Tibial artery (tissue), 4 donors: ENCODE data around the gene AKIRIN1.
A peak's percentile ranks its signal among the peaks of the same experiment; 100 is the strongest.

Experiments
- DNase-seq, 2 donors: peaks; one replicate each; pipeline ENCODE4 v3.0.0-alpha.2; 2019
- H3K27ac ChIP-seq, 2 donors: fragments of 200-600 bp; sonication (generic) in 1 of 2; 1 replicate in 1 of 2; 2 replicates in 1 of 2; pipeline ENCODE4 v1.5.1; 2018 to 2019; ENCODE audit warnings: mild to moderate bottlenecking in 1 of 2
- H3K27me3 ChIP-seq, 2 donors: fragments of 200-600 bp; sonication (generic) in 1 of 2; one replicate each; pipeline versions ENCODE4 v1.5.1 to v1.6.0; 2016 to 2019
- H3K36me3 ChIP-seq, 3 donors: fragments of 200-600 bp; sonication (generic) in 2 of 3; one replicate each; pipeline ENCODE4 v1.5.1; 2016 to 2019; ENCODE audit warnings: mild to moderate bottlenecking in 2 of 3
- H3K4me1 ChIP-seq, 4 donors: fragments of 200-600 bp; sonication (generic) in 2 of 4; 1 replicate in 3 of 4; 2 replicates in 1 of 4; pipeline ENCODE4 v1.5.1; 2016 to 2019
- H3K4me3 ChIP-seq, 2 donors: fragments of 200-600 bp; sonication (generic) in 1 of 2; 1 replicate in 1 of 2; 2 replicates in 1 of 2; pipeline ENCODE4 v1.5.1; 2018 to 2019; ENCODE audit warnings: mild to moderate bottlenecking in 2 of 2
- H3K9me3 ChIP-seq, 3 donors: fragments of 200-600 bp; sonication (generic) in 1 of 3; one replicate each; pipeline ENCODE4 v1.5.1; 2016 to 2019
- intact Hi-C: fragments of 100-400 bp; cut with DNase I; formaldehyde crosslinking; loops from one replicate; pipeline ENCODE4 v1.15.0; 2023; ENCODE audit warnings: low total_unique reads
- TF ChIP-seq, protein P1 (sequence below), 2 experiments: fragments of 200-600 bp in 1 of 2; fragments of 450-650 bp in 1 of 2; IDR thresholded peaks; one replicate each; pipeline ENCODE4 v1.5.1; 2017 to 2019; ENCODE audit warnings: antibody characterized with exemption in 2 of 2, mild to moderate bottlenecking in 1 of 2, moderate library complexity in 1 of 2

Gene AKIRIN1, protein sequence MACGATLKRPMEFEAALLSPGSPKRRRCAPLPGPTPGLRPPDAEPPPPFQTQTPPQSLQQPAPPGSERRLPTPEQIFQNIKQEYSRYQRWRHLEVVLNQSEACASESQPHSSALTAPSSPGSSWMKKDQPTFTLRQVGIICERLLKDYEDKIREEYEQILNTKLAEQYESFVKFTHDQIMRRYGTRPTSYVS

GRCh38 chr1:38990738-38991637 lies at the start of gene AKIRIN1:
AKIRIN1 (plus strand) TSS chr1:38991276; CDS start chr1:38991381, 105 bp downstream.
- Histone ChIP-seq H3K4me1 (peaks cover 0 to 28% (median 20%) of the 10 kb centered on the region in 4 donors), H3K9me3 (no peaks in the 10 kb centered on the region), H3K36me3 (peaks cover 0 to 6% (median 0%) of the 10 kb centered on the region in 3 donors), H3K27me3 (no peaks in the 10 kb centered on the region), H3K4me3 (peak within 1 kb of the TSS; percentile 99 to 100), H3K27ac (peak within 1 kb of the TSS; percentile 87 to 93)
- TF ChIP-seq, protein P1, sequence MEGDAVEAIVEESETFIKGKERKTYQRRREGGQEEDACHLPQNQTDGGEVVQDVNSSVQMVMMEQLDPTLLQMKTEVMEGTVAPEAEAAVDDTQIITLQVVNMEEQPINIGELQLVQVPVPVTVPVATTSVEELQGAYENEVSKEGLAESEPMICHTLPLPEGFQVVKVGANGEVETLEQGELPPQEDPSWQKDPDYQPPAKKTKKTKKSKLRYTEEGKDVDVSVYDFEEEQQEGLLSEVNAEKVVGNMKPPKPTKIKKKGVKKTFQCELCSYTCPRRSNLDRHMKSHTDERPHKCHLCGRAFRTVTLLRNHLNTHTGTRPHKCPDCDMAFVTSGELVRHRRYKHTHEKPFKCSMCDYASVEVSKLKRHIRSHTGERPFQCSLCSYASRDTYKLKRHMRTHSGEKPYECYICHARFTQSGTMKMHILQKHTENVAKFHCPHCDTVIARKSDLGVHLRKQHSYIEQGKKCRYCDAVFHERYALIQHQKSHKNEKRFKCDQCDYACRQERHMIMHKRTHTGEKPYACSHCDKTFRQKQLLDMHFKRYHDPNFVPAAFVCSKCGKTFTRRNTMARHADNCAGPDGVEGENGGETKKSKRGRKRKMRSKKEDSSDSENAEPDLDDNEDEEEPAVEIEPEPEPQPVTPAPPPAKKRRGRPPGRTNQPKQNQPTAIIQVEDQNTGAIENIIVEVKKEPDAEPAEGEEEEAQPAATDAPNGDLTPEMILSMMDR (IDR thresholded peaks at IDR 0.05) = peak; percentile 22 to 39
- intact Hi-C loops = loop anchor here (5.0 kb wide), 1 partner anchor 129 kb away; no protein-coding TSS in a partner anchor
- DNase-seq = peak; percentile 97 to 99

- peak; percentile 22 to 74 for DNase-seq
- Histone ChIP-seq H3K9me3 (no peaks in the 10 kb centered on the region), H3K4me1 (peaks cover 0 to 12% (median 8%) of the 10 kb centered on the region in 4 donors), H3K27ac (no peak within 1 kb of the TSS), H3K27me3 (no peaks in the 10 kb centered on the region), H3K36me3 (no peaks in the 10 kb centered on the region), H3K4me3 (peak within 1 kb of the TSS; percentile 34 to 39)
- intact Hi-C loops = no loop called here
- TF ChIP-seq, protein P1 (IDR thresholded peaks at IDR 0.05) = no peak
These were observed 49.5 kb upstream of the AKIRIN1 start, which contains the start of gene RHBDL2 for GRCh38 chr1:38941527-38942019. RHBDL2 (minus strand) TSS chr1:38941830; CDS start chr1:38919212, 22,618 bp downstream.

DNA sequence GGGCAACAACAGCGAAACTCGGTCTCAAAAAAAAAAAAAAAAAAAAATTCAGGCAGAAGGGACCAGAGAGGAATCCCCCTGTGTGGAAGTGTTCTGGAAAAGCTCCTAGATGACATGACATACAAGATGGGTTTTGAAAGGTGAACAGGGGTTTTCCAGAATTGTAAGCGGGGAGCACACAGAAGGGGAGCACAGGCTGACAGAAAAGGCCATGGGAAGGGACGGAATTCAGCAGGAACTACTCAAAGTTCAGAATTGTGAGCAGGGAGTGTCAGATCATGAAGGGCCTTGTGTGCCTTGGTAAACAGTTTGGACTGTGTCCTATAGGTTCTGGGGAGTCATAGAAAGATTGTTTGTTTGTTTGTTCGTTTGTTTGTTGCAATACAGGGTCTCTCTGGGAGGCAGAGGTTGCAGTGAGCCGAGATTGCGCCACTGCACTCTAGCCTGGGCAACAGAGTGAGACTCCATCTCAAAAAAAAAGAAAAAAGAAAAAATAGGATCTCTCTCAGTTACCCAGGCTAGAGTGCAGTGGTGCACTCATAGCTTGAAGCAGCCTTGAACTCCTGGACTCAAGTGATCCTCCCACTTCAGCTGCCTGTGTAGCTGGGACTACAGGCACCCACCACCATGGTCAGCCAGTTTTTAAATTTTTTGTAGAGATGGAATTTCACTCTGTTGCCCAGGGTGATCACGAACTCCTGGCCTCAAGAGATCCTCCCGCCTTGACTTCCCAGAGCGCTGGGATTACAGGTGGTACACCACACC lies 48.2 kb upstream of the AKIRIN1 start:
- no peak for DNase-seq
- TF ChIP-seq, protein P1 (IDR thresholded peaks at IDR 0.05) = no peak
- intact Hi-C loops = no loop called here
- Histone ChIP-seq H3K4me3 (no peak overlapping the region), H3K4me1 (peaks cover 0 to 12% (median 8%) of the 10 kb centered on the region in 4 donors), H3K27ac (no peak overlapping the region), H3K36me3 (no peaks in the 10 kb centered on the region), H3K9me3 (no peaks in the 10 kb centered on the region), H3K27me3 (peaks cover 0 to 2% of the 10 kb centered on the region in 2 donors)

- no peaks in the 10 kb centered on the region for H3K36me3 ChIP-seq
- intact Hi-C loops = no loop called here
- TF ChIP-seq, protein P1 (IDR thresholded peaks at IDR 0.05) = no peak
These were observed 46.5 kb upstream of the AKIRIN1 start for GRCh38 chr1:38944547-38944946.

DNA sequence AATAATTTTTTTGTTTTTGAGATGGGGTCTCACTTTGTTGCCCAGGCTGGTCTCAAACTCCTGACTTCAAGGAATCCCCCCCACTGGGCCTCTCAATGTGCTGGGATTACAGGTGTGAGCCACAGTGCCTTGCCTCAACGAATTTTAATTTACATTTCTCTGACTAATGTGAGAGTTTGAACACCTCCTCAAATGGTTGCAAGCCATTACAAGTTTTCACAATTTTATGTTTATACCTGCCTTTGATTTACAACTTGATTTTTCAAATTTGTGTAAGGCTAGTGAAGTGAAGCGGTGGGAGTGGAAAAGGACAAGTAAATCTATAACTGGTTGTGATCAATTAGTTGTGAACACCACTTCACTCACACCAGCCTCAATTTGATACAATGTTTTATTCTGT lies 40.5 kb upstream of the AKIRIN1 start:
- TF ChIP-seq, protein P1 (IDR thresholded peaks at IDR 0.05) = no peak
- no peak overlapping the region for H3K27ac ChIP-seq
- intact Hi-C loops = no loop called here
- no peaks in the 10 kb centered on the region for H3K36me3 ChIP-seq
- no peak for DNase-seq
- H3K9me3 ChIP-seq = no peaks in the 10 kb centered on the region
- H3K27me3 ChIP-seq = peaks cover 0 to 3% of the 10 kb centered on the region in 2 donors
- H3K4me3 ChIP-seq = no peak overlapping the region
- no peaks in the 10 kb centered on the region for H3K4me1 ChIP-seq

More at GRCh38 chr1:38944547-38944946, 46.5 kb upstream of the AKIRIN1 start:
- DNase-seq = no peak
- Histone ChIP-seq H3K27ac (no peak overlapping the region), H3K4me1 (peaks cover 0 to 12% (median 8%) of the 10 kb centered on the region in 4 donors), H3K9me3 (no peaks in the 10 kb centered on the region), H3K4me3 (no peak overlapping the region), H3K27me3 (peaks cover 0 to 3% of the 10 kb centered on the region in 2 donors)
